GOT3 (cell line): ENCODE results near the gene POLR2L.

Experiments used
- DNase-seq: peaks from one replicate; lab custom pipeline; 2025; ENCODE audit warnings: mixed read lengths; lab: John Stamatoyannopoulos, UW

Gene POLR2L

DNA sequence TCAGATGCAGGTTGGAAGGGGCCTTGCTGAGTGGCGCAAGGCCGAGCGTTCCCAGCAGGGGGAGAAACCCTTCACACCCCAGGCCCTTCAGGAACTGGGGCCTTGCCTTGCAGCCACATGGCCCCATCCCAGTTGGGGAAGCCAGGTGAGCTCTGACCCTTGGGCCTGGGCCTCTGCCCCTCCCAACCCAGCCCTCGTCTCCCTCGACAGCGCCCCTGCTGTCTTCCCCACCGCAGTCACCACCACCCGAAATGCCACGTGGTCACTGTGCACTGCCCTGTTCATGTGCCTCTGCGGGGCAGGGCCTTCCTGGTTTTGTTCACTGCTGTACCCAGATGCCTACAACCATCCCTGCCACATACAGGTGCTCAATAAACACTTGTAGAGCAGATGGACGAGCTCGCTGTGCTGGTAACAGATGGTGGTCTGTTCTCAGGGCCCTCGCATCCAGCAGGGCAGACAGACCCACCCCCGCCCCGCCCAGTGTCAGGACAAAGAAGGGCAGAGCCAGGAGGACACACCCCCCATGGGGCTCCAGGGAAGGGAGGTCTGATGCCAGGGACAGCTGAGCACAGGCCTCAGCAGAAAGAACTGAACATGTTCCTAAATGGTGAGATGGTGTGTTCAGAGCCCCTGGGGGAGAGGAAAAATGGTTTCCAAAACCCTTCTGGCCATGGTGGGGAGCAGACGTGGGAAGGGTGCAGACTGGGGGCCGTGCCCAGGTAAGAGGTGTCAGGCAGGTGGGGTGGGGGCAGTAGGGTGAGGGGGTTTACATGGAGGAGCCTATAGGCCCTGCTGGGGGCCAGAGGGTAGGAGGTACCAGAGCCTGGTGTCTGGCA, 3.7 kb downstream of the POLR2L start:
- DNase-seq = no peak

DNA sequence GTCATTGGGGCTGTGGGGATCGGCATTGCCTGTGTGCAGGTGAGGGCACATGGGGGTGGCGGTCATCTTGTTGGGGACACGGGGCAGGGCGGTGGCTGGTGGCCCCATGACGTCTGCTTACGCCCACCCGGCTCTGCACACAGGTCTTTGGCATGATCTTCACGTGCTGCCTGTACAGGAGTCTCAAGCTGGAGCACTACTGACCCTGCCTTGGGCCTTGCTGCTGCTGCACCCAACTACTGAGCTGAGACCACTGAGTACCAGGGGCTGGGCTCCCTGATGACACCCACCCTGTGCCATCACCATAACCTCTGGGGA, 4.4 kb downstream of the POLR2L start:
- DNase-seq = no peak

GRCh38 chr11:837189-837989, 4.9 kb downstream of the POLR2L start:
- DNase-seq = no peak

DNA sequence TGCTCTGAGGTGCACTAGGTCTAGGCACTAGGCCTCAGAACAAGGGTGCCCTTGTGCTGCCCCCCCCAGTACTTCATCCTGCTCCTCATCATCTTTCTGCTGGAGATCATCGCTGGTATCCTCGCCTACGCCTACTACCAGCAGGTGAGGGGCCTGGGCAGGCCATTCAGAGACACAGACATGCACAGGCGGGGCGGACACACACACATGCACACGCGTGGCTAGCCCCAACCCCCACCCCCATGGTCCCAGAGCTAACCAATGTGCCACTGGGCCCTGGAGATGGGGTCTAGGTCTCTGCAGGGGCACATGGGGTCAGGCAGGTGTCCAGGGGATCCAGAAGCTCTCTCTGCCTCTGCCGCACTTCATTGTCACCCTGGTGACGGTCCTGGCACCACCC, 5.6 kb downstream of the POLR2L start:
- DNase-seq = no peak

GRCh38 chr11:836274-836673, 6.1 kb downstream of the POLR2L start:
- DNase-seq = no peak

DNA sequence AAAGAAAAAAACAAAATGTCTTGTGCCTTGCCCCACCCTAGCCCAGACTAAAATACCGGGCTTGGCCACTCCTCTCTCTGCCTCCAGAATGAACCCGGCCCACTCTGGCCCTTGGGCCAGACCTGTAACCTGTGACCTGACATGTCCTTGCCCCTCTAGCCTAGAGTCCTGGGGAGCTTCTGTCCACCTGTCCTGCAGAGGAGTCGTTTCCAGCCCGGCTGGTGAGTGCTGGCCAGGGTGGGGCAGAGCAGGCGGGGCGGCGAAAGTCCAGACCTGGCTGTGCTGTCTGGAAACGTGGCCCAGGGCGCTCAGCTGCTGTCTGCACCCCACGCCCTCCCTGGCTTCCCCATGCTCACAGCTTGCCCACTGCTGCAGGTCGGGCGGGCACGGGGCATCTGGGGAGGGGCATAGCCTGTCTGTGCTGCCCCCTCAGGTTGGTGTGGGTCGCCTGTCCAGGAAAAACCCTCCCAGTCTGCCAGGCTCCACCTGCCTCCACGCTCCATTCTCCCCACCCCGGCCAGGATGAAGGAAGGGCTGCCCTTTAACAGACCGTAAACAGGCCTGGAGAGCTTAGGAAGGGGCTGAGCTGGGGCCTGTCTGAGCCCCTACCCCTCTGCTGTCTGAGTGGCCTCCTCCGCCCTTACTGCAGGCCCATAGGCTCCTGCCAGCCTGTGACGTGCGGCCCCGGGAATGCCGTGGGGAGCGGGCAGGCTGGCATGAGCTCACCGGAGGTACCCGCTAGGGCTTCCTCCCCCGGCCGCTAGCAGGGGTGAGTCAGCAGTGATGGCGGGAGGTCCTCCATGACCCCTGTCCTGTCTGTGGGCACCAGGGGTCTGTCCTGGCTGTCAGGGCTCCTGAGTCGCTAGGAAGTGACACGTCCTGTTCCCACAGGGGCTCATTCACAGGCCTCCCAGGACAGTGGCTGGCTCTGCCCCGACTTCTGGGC, 7.7 kb downstream of the POLR2L start:
- no peak for DNase-seq

DNA sequence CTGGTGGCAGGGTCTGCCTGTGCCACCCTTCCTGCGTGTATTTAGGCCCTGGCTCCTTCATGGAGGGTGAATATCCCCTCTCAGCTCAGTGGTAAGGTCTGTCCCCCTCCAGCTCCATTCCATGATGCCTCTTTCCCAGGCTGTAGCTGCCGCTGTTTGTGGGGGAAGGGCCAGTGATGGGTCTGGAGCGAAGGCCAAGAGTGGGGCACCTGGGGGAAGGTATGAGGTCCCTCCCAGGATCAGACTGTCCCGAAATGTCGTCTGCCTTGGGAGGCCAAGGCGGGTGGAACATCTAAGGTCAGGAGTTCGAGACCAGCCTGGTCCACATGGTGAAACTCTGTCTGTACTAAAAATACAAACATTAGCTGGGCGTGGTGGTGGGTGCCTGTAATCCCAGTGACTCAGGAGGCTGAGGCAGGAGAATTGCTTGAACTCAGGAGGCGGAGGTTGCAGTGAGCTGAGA, 8.4 kb downstream of the POLR2L start:
- no peak for DNase-seq

DNA sequence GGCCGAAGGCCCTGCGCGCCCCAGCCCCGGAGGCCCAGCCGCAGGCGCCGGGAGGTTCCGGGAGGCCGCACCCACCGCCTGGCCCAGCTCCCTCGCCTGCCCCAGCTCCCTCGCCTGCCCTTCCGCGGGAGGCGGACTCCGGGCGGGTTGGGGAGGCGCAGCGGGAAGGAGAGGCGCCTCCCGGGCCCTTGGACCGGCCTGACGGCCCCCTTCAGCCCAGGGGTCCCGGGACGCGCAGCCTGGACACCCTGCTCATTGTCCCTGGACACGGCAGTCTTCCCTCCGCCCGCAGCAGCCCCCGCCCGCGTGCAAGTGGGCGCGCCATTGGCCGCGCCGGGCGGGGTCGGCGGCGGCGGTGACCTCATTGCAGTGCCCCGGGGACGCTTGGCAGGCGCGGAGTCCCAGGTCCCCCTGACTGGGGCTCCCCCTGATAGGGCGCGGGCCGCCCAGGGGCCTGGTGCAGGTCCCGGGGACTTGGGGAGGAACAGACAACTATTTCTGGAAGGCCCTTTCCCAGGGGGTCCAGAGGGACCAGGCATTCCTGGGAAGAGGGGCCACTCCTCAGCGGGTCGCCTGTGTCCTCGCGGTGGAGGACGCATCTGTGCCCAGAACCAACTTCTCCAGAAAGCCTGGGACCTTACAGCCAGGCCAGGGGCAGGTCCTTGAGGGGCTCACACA, 9.1 kb downstream of the POLR2L start:
- no peak for DNase-seq

DNA sequence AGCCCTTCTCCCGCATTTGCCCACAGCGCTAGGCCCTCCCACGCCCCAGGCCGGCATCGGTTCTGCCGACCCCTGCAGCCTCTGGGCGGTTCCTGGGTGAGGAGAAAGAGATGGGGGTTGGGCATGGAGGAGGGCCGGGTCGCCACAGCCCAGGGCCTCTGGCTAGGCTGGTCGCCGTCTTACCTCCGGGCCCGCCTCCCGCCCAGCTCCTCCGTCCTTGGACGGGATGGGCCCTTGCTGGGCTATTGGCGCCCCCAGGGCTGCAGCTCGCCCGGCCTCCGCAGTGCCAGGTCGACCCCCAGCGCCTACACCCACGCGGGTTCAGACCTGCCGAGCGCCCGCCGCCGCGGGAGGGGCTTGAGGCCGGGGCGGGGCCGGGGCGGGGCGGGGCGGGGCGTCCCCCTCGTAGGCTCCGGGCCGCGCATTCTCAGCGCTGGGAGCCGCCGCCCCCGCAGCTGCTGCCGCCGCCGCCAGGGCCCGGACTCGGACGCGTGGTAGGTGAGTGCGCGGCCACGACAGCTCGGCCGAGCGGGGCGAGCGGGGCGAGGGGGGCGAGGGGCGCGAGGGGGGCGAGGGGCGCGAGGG, 9.7 kb downstream of the POLR2L start, which contains the start of gene CD151:
TSS of gene CD151 (plus strand) at position 424 of the 585 bp plus-strand sequence. CDS start 3,118 bp downstream, outside the sequence.
- DNase-seq = no peak

DNA sequence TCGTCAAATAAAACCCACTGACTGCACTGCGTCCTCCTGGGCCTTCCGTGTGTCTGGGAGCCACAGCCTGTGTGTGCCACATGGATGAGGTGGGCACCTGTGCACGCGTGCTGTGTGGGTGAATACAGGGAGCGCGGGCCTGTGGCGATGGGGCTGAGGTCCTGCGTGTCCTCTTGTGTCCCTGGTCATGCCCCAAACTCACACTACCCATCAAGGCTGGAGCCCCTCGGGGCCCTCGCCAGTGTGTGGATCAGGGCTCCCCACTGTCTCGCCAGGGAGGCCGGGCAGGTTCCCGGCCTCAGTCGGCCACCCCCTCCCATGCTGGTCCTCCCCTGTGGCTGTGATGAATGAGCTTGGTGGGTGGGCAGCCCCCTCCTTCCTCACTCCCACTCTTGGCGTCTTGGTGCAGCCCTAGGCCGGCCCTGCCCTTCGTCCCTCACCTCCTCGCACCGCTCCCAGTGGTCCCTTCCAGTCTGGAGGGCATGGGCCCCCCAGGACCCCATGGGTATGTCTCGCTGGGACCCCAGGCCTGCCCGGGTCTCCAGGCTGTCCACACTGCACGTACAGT, 10.3 kb downstream of the POLR2L start:
- DNase-seq = no peak

DNA sequence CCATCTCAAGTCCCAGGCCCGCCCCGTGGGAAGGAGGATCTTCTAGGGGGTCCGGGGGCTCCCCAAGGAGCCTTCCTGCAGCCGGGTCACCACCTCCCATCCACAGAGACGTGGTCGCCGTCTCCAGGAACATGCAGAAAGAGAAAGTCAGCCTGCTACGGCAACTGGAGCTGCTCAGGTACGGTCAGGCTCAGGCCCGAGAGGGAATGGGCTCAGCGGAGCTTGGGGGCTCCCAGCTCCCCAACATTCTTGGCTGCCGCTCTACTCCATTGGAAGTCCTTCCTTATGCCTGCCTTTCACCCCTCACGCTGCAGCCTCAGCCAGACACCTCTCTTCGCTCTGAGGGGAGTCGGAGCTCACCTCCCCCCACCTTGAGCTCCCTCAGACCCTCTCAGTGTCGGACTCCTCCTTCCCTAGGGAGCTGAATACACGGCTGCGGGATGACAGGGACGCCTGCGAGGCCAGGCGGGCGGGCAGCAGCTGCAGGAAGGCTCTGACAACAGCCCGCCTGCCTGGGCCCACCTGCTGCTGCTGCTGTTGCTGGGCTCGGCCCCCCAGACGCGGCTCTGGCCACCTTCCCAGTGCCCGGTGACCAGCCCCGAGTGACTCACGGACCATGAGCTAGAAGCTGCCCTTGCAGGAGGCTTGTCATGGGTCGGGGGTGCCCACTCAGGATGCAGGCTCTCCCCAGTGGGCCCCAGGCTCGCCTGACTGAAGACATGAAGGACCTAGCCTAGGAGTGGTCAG, 11.0 kb downstream of the POLR2L start:
- DNase-seq = no peak

DNA sequence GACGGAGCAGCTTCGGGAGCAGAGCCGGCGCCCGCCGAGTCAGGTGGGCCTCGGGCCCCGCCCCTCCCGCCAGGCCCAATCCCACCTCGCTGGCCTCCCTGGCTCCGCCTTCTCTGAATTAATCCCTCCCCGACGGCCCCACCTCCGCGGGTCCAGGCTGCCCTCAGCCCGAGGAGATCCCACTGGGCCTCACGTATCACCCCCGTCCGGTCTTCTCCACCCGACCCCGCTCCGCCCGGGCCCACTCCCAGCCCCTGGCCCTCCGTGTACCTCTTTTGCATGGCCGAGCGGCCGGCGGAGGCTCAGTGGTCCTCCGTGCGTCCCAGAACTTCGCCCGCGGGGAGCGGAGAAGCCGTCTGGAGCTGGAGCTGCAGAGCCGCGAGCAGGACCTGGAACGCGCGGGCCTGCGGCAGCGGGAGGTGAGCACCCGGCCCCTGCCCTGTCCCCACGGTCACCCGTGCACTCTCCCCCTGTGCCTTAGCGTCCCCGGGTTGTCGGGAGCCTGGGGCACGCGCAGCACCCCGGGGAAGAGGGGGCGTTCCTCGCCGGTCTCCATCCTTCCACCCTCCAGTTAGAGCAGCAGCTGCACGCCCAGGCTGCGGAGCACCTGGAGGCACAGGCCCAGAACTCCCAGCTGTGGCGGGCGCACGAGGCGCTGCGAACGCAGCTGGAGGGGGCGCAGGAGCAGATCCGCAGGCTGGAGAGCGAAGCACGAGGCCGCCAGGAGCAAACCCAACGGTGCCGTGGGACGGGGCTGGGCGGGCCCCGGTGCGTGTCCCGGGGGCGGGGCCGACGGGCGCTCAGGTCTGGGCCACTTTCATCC, 11.8 kb downstream of the POLR2L start:
- no peak for DNase-seq

DNA sequence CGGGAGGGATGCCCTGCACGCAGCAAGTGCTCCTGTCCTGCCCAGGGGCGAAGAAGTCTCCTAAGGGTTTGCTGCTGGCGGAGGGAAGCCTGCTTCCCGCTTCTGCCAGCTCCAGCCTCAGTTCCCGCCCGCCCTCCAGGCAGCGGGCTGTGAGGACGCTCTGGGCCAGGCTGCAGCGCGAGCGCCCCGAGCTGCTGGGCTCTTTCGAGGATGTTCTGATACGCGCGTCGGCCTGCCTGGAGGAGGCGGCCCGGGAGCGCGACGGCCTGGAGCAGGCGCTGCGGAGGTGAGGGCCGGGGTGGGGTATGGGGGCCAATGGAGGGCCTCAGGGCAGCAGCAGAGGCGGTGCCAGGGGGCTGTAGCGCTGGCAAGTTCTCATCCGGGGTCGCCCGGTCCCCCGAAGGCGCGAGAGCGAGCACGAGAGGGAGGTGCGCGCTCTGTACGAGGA, 12.5 kb downstream of the POLR2L start:
- no peak for DNase-seq

DNA sequence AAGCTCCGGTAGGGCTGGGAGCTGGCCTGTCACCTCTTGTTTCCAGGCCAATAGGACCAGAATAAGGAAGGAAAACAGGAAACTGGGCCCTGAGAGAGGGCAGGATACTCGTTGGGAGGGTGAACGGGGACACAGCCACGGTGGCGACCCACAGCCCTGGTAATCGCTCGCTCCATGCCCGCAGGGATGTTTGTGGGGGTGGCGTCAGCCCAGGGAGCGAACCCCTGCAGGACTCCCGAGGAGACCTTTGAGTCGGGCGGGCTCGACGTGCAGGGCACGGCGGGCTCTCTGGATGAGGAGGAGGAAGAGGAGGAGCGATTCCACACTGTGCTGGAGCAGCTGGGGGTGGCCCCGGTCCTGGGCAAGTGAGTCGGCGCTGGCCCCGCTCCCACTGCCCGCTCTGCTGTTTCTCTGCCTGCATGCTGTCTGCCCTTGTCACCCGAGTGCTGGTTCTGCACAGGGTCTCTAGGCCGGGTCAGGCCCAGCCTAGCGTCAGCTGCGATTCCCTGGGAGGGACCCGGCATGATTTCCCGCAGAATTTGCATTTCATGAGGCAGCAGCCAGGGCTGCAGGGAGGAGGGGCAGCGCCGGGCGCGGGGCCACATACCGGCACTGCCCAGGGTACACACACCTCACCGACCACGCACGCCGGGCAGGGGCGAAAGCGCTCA, 13.0 kb downstream of the POLR2L start:
- no peak for DNase-seq

- DNase-seq = no peak
Measured at GRCh38 chr11:828506-829175, 13.7 kb downstream of the POLR2L start.

- DNase-seq = no peak
Measured at GRCh38 chr11:827897-828192, 14.5 kb downstream of the POLR2L start, which contains the start of gene CRACR2B. Gene CRACR2B (plus strand): TSS chr11:827919. CDS start chr11:828608, 689 bp downstream.

- DNase-seq = no peak
Measured at GRCh38 chr11:827146-827896, 15.0 kb downstream of the POLR2L start.
